Measurements from ENCODE around the gene SEPTIN5. TPM values are rescaled to one million over a fixed set of nuclear protein-coding genes. Genes with fewer than 3 reads are reported as not detected.

The SEPTIN5 gene
- polyA plus RNA-seq, 1 experiment = 13.1 TPM

GRCh38 chr22:19715188-19715930 is 1.1 kb downstream of the SEPTIN5 start:
- no peak overlapping the region for H3K27ac ChIP-seq (ENCODE audit: low read depth, low read length)
- ChIA-PET POLR2A (no interaction called here), CTCF (interaction anchor here (0.7 to 1.1 kb wide), 3 partner anchors 15 to 86 kb away, joined by 3 read pairs; no protein-coding TSS in a partner anchor)
- DNase-seq (ENCODE audit: low read depth, low spot score) = no peak
- TF ChIP-seq, protein P1, sequence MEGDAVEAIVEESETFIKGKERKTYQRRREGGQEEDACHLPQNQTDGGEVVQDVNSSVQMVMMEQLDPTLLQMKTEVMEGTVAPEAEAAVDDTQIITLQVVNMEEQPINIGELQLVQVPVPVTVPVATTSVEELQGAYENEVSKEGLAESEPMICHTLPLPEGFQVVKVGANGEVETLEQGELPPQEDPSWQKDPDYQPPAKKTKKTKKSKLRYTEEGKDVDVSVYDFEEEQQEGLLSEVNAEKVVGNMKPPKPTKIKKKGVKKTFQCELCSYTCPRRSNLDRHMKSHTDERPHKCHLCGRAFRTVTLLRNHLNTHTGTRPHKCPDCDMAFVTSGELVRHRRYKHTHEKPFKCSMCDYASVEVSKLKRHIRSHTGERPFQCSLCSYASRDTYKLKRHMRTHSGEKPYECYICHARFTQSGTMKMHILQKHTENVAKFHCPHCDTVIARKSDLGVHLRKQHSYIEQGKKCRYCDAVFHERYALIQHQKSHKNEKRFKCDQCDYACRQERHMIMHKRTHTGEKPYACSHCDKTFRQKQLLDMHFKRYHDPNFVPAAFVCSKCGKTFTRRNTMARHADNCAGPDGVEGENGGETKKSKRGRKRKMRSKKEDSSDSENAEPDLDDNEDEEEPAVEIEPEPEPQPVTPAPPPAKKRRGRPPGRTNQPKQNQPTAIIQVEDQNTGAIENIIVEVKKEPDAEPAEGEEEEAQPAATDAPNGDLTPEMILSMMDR (IDR thresholded peaks at IDR 0.05; ENCODE audit: low read depth, low read length) = no peak
- H3K4me3 ChIP-seq (ENCODE audit: low read depth, low read length) = peak overlapping the region; percentile 62
- H3K27me3 ChIP-seq (ENCODE audit: control insufficient read depth, insufficient read depth, low read length) = peaks cover 10% of the 10 kb centered on the region
- H3K9me3 ChIP-seq (ENCODE audit: control insufficient read depth, insufficient read depth, low read length) = no peaks in the 10 kb centered on the region; the same call in 1 of the 2 replicates

DNA sequence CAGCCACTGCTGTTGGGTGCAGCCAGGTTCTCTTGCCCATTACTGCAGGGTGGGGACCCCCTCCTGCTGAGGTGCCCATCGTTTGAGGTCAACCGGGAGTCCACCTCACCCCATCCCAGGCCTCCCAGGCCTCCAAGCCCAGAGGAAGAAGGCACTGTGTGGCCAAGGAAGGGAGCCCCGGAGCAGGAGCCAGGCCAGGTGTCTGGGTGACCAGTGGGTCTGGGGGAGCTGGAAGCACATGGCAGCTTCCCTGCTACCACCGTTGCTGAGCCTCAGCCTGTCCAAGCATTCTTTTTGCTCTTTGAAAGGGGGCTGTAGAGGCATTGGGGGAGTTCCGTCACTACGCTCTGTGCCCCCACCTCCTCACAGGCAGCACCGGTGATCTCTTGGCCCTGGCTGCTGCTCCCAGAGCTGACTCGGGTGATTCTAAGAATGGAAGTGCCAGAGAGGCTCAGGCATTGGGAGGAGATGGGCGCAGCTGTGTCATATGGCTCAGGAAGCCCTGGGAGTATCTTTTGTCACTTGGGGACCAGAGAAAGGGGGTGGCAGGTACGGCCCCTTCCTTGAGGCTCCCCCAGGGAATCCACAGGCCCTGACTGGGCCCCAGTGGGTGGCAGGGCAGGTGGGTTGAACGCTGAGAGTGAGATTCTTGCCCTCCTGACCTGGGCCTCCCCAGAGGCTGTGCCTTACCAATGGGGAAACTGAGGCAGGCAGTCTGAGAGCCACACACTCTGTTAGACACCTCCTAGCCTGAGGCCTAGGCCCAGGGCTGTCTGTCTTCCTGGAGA is 1.9 kb downstream of the SEPTIN5 start:
- H3K27me3 ChIP-seq (ENCODE audit: control insufficient read depth, insufficient read depth, low read length) = peaks cover 10% of the 10 kb centered on the region
- no peak for DNase-seq (ENCODE audit: low read depth, low spot score)
- H3K27ac ChIP-seq (ENCODE audit: low read depth, low read length) = no peak overlapping the region
- ChIA-PET POLR2A (interaction anchor here (0.6 kb wide), 1 partner anchor 734 kb away, joined by 3 read pairs; no protein-coding TSS in a partner anchor), CTCF (no interaction called here)
- H3K9me3 ChIP-seq (ENCODE audit: control insufficient read depth, insufficient read depth, low read length) = no peaks in the 10 kb centered on the region; the same call in 1 of the 2 replicates
- TF ChIP-seq, protein P1 (IDR thresholded peaks at IDR 0.05; ENCODE audit: low read depth, low read length) = no peak
- H3K4me3 ChIP-seq (ENCODE audit: low read depth, low read length) = no peak overlapping the region

DNA sequence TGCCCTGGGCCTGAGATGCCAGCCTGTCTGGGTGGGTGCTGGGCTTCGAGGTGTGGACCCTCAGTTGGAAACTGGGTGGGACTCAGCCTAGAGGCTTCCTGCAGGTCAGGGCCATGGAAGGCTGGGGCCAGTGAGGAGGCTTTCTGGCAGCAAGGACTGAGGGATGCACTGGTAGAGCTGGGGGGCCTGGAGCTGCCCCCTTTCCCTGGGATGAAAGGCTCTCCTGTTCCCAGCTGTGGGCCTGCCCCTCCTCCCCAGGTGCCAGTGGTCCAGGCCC is 2.5 kb downstream of the SEPTIN5 start:
- no peak overlapping the region for H3K27ac ChIP-seq (ENCODE audit: low read depth, low read length)
- POLR2A ChIA-PET = interaction anchor here (0.6 kb wide), 1 partner anchor 735 kb away, joined by 3 read pairs; no protein-coding TSS in a partner anchor
- H3K4me3 ChIP-seq (ENCODE audit: low read depth, low read length) = no peak overlapping the region
- peaks cover 4% of the 10 kb centered on the region; the same call in 1 of the 2 replicates for H3K9me3 ChIP-seq (ENCODE audit: control insufficient read depth, insufficient read depth, low read length)
- no peak for DNase-seq (ENCODE audit: low read depth, low spot score)
- CTCF ChIA-PET = no interaction called here
- TF ChIP-seq, protein P1 (IDR thresholded peaks at IDR 0.05; ENCODE audit: low read depth, low read length) = no peak
- H3K27me3 ChIP-seq (ENCODE audit: control insufficient read depth, insufficient read depth, low read length) = peaks cover 6% of the 10 kb centered on the region

GRCh38 chr22:19717181-19717580 is 2.9 kb downstream of the SEPTIN5 start:
- CTCF ChIA-PET = no interaction called here
- H3K27ac ChIP-seq (ENCODE audit: low read depth, low read length) = no peak overlapping the region
- H3K9me3 ChIP-seq (ENCODE audit: control insufficient read depth, insufficient read depth, low read length) = peaks cover 6% of the 10 kb centered on the region; the same call in 1 of the 2 replicates
- DNase-seq (ENCODE audit: low read depth, low spot score) = no peak
- no peak overlapping the region for H3K4me3 ChIP-seq (ENCODE audit: low read depth, low read length)
- H3K27me3 ChIP-seq (ENCODE audit: control insufficient read depth, insufficient read depth, low read length) = peaks cover 4% of the 10 kb centered on the region
- TF ChIP-seq, protein P1 (IDR thresholded peaks at IDR 0.05; ENCODE audit: low read depth, low read length) = no peak
- POLR2A ChIA-PET = no interaction called here

All from AG04450 (cell line).